Measurements from ENCODE around the gene TNFRSF25. TPM values are rescaled to one million over a fixed set of nuclear protein-coding genes. Genes with fewer than 3 reads are reported as not detected.
A peak's percentile ranks its signal among the peaks of the same experiment; 100 is the strongest.

TNFRSF25 gene
- total and polyA plus RNA-seq, 2 experiments from 2014 or later, result 7.1 to 14.0 TPM

- peaks cover 15% of the 10 kb centered on the region for H3K4me1 ChIP-seq (ENCODE audit: insufficient read depth)
- H3K27ac ChIP-seq, result no peak overlapping the region
- no peak for DNase-seq (ENCODE audit: low spot score)
- WGBS (ENCODE audit: low lambda C conversion rate, missing lambda C conversion rate), result 47% methylated on average over 19 of the region's 20 CpGs
- no peak overlapping the region for H2AFZ ChIP-seq
- no peaks in the 10 kb centered on the region for H3K36me3 ChIP-seq (replicated peaks; ENCODE audit: insufficient read depth, low read depth)
- TF ChIP-seq EZH2phosphoT487 (IDR thresholded peaks at IDR 0.05; ENCODE audit: low read depth, severe bottlenecking, unreplicated experiment), result no peak
- TF ChIP-seq EZH2 (IDR thresholded peaks at IDR 0.05; ENCODE audit: borderline replicate concordance), result no peak
- no peak for TF ChIP-seq CTCF (IDR thresholded peaks at IDR 0.05; ENCODE audit: poor library complexity)
- H4K20me1 ChIP-seq (ENCODE audit: insufficient read depth, poor library complexity, severe bottlenecking), result no peaks in the 10 kb centered on the region
- peak overlapping the region; percentile 97 for H3K4me3 ChIP-seq
- H3K9me3 ChIP-seq (ENCODE audit: low read depth), result no peaks in the 10 kb centered on the region
- no peaks in the 10 kb centered on the region for H3K9me2 ChIP-seq (replicated peaks; ENCODE audit: insufficient read depth)
- no peaks in the 10 kb centered on the region for H3K27me3 ChIP-seq
- no peaks in the 10 kb centered on the region for H3K79me2 ChIP-seq
- H3K4me2 ChIP-seq, result peak overlapping the region; percentile 98
These were observed 32.0 kb upstream of the TNFRSF25 start for GRCh38 chr1:6497867-6498575.

- Histone ChIP-seq H3K9me3 (ENCODE audit: low read depth) (no peaks in the 10 kb centered on the region), H2AFZ (peak overlapping the region; percentile 89), H3K27ac (no peak overlapping the region), H4K20me1 (ENCODE audit: insufficient read depth, poor library complexity, severe bottlenecking) (no peaks in the 10 kb centered on the region), H3K4me1 (ENCODE audit: insufficient read depth) (peaks cover 15% of the 10 kb centered on the region), H3K79me2 (no peaks in the 10 kb centered on the region), H3K9me2 (replicated peaks; ENCODE audit: insufficient read depth) (no peaks in the 10 kb centered on the region), H3K4me2 (peak overlapping the region; percentile 98), H3K4me3 (peak overlapping the region; percentile 97), H3K27me3 (no peaks in the 10 kb centered on the region), H3K36me3 (replicated peaks; ENCODE audit: insufficient read depth, low read depth) (no peaks in the 10 kb centered on the region)
- TF ChIP-seq CTCF (IDR thresholded peaks at IDR 0.05; ENCODE audit: poor library complexity) (no peak), EZH2phosphoT487 (IDR thresholded peaks at IDR 0.05; ENCODE audit: low read depth, severe bottlenecking, unreplicated experiment) (no peak), EZH2 (IDR thresholded peaks at IDR 0.05; ENCODE audit: borderline replicate concordance) (no peak)
- WGBS (ENCODE audit: low lambda C conversion rate, missing lambda C conversion rate), result under 1% methylated on average over 14 of the region's 74 CpGs
- peak; percentile 80 for DNase-seq (ENCODE audit: low spot score)
These were observed 31.4 kb upstream of the TNFRSF25 start for GRCh38 chr1:6497215-6497866.

- TF ChIP-seq EZH2 (IDR thresholded peaks at IDR 0.05; ENCODE audit: borderline replicate concordance) (no peak), EZH2phosphoT487 (IDR thresholded peaks at IDR 0.05; ENCODE audit: low read depth, severe bottlenecking, unreplicated experiment) (no peak), CTCF (IDR thresholded peaks at IDR 0.05; ENCODE audit: poor library complexity) (no peak)
- no peaks in the 10 kb centered on the region for H3K27me3 ChIP-seq
- H2AFZ ChIP-seq, result peak overlapping the region; percentile 52
- no peaks in the 10 kb centered on the region for H3K9me2 ChIP-seq (replicated peaks; ENCODE audit: insufficient read depth)
- peak overlapping the region; percentile 98 for H3K4me2 ChIP-seq
- no peak for DNase-seq (ENCODE audit: low spot score)
- H3K36me3 ChIP-seq (replicated peaks; ENCODE audit: insufficient read depth, low read depth), result no peaks in the 10 kb centered on the region
- peak overlapping the region; percentile 55 for H3K4me3 ChIP-seq
- H4K20me1 ChIP-seq (ENCODE audit: insufficient read depth, poor library complexity, severe bottlenecking), result no peaks in the 10 kb centered on the region
- no peaks in the 10 kb centered on the region for H3K9me3 ChIP-seq (ENCODE audit: low read depth)
- 9% methylated on average over 8 of the region's 21 CpGs for WGBS (ENCODE audit: low lambda C conversion rate, missing lambda C conversion rate)
- peaks cover 17% of the 10 kb centered on the region for H3K4me1 ChIP-seq (ENCODE audit: insufficient read depth)
- no peaks in the 10 kb centered on the region for H3K79me2 ChIP-seq
- H3K27ac ChIP-seq, result no peak overlapping the region
These were observed 30.9 kb upstream of the TNFRSF25 start for GRCh38 chr1:6496890-6497214.
